ENCODE data around the gene LRRC8D. TPM values are rescaled to one million over a fixed set of nuclear protein-coding genes. Genes with fewer than 3 reads are reported as not detected.

The LRRC8D gene
- total RNA-seq, 4 donors from 2014 or later, result 12.0 to 47.4 (median 17.8) TPM

GRCh38 chr1:89802051-89802450 lies 18.8 kb upstream of the LRRC8D start:
- no peak overlapping the region for H3K27ac ChIP-seq
- TF ChIP-seq POLR2A (IDR thresholded peaks at IDR 0.05), result no peak
- TF ChIP-seq CTCF (IDR thresholded peaks at IDR 0.05), result no peak
- no peaks in the 10 kb centered on the region for H3K4me1 ChIP-seq
- intact Hi-C loops (cut with DNase I; ENCODE audit: low total_unique reads), result no loop called here
- no peaks in the 10 kb centered on the region for H3K36me3 ChIP-seq
- no peak overlapping the region for H3K4me3 ChIP-seq
- no peak for DNase-seq
- no peaks in the 10 kb centered on the region for H3K27me3 ChIP-seq
- H3K9me3 ChIP-seq, result no peaks in the 10 kb centered on the region

- Histone ChIP-seq H3K27me3 (no peaks in the 10 kb centered on the region), H3K36me3 (no peaks in the 10 kb centered on the region), H3K27ac (no peak overlapping the region), H3K9me3 (no peaks in the 10 kb centered on the region), H3K4me1 (no peaks in the 10 kb centered on the region), H3K4me3 (no peak overlapping the region)
- no peak for TF ChIP-seq CTCF (IDR thresholded peaks at IDR 0.05)
- DNase-seq, result no peak
- intact Hi-C loops (cut with DNase I; ENCODE audit: low total_unique reads), result no loop called here
Measured at GRCh38 chr1:89802841-89803240, 18.0 kb upstream of the LRRC8D start.

GRCh38 chr1:89804642-89805237 lies 16.1 kb upstream of the LRRC8D start:
- Histone ChIP-seq H3K36me3 (no peaks in the 10 kb centered on the region), H3K9me3 (no peaks in the 10 kb centered on the region), H3K27me3 (no peaks in the 10 kb centered on the region), H3K4me1 (no peaks in the 10 kb centered on the region), H3K27ac (no peak overlapping the region), H3K4me3 (no peak overlapping the region)
- TF ChIP-seq CTCF (IDR thresholded peaks at IDR 0.05) (peak; percentile 82 to 90 (median 84)), POLR2A (IDR thresholded peaks at IDR 0.05) (no peak)
- intact Hi-C loops (cut with DNase I; ENCODE audit: low total_unique reads), result no loop called here
- peak; percentile 75 to 86 for DNase-seq

GRCh38 chr1:89806616-89807015 lies 14.2 kb upstream of the LRRC8D start:
- no peak for TF ChIP-seq POLR2A (IDR thresholded peaks at IDR 0.05)
- TF ChIP-seq CTCF (IDR thresholded peaks at IDR 0.05), result no peak
- H3K9me3 ChIP-seq, result no peaks in the 10 kb centered on the region
- H3K27ac ChIP-seq, result no peak overlapping the region
- no peaks in the 10 kb centered on the region for H3K4me1 ChIP-seq
- H3K4me3 ChIP-seq, result no peak overlapping the region
- intact Hi-C loops (cut with DNase I; ENCODE audit: low total_unique reads), result no loop called here
- no peak for DNase-seq
- no peaks in the 10 kb centered on the region for H3K27me3 ChIP-seq
- no peaks in the 10 kb centered on the region for H3K36me3 ChIP-seq

GRCh38 chr1:89807503-89807902 lies 13.3 kb upstream of the LRRC8D start:
- intact Hi-C loops (cut with DNase I; ENCODE audit: low total_unique reads), result no loop called here
- Histone ChIP-seq H3K27me3 (no peaks in the 10 kb centered on the region), H3K4me3 (no peak overlapping the region), H3K4me1 (no peaks in the 10 kb centered on the region), H3K27ac (no peak overlapping the region), H3K36me3 (no peaks in the 10 kb centered on the region), H3K9me3 (no peaks in the 10 kb centered on the region)
- TF ChIP-seq CTCF (IDR thresholded peaks at IDR 0.05) (no peak), POLR2A (IDR thresholded peaks at IDR 0.05) (no peak)
- DNase-seq, result no peak
